Stomach (tissue), 9 donors: ENCODE measurements around the gene DCP1A. TPM values are rescaled to one million over a fixed set of nuclear protein-coding genes. Genes with fewer than 3 reads are reported as not detected.
A peak's percentile ranks its signal among the peaks of the same experiment; 100 is the strongest.

ENCODE experiments used
- DNase-seq, 2 donors: peaks; one replicate each; pipeline versions ENCODE4 v3.0.0 to v3.0.0-alpha.2; 2013 to 2019
- H3K27ac ChIP-seq, 5 donors: fragments of 200-600 bp in 4 of 5; sonication (generic) in 4 of 5; one replicate each; pipeline ENCODE4 v1.5.1; 2013 to 2019; ENCODE audit warnings: mild to moderate bottlenecking in 1 of 5, moderate library complexity in 1 of 5
- H3K27me3 ChIP-seq, 3 donors: fragments of 200-600 bp; sonication (generic); one replicate each; pipeline ENCODE4 v1.5.1; 2017 to 2019; ENCODE audit warnings: mixed run types in 1 of 3
- H3K36me3 ChIP-seq, 4 donors: fragments of 200-600 bp; sonication (generic); 1 replicate in 3 of 4; 2 replicates in 1 of 4; pipeline ENCODE4 v1.5.1; 2016 to 2019
- H3K4me1 ChIP-seq, 4 donors: fragments of 200-600 bp; sonication (generic); one replicate each; pipeline ENCODE4 v1.5.1; 2016 to 2019
- H3K4me3 ChIP-seq, 4 donors: fragments of 200-600 bp; sonication (generic) in 3 of 4; one replicate each; pipeline ENCODE4 v1.5.1; 2016 to 2019; ENCODE audit warnings: mild to moderate bottlenecking in 1 of 4
- H3K9me3 ChIP-seq, 4 donors: fragments of 200-600 bp; sonication (generic); one replicate each; pipeline ENCODE4 v1.5.1; 2016 to 2019
- CTCF ChIP-seq, 7 experiments: fragments of 450-650 bp in 4 of 7; fragments of 200-600 bp in 3 of 7; sonication (generic) in 3 of 7; IDR thresholded peaks; one replicate each; pipeline ENCODE4 v1.5.1; 2016 to 2019; ENCODE audit warnings: antibody characterized with exemption in 7 of 7, control low read depth in 2 of 7, mild to moderate bottlenecking in 1 of 7
- EP300 ChIP-seq: sonication (generic); formaldehyde crosslinking; IDR thresholded peaks from one replicate; pipeline ENCODE4 v1.6.1; 2017; ENCODE audit warnings: antibody characterized with exemption
- POLR2A ChIP-seq, 4 donors: fragments of 450-650 bp; IDR thresholded peaks; one replicate each; pipeline ENCODE4 v1.6.1; 2016; ENCODE audit warnings: antibody characterized with exemption in 4 of 4, control low read depth in 2 of 4, mild to moderate bottlenecking in 1 of 4, moderate library complexity in 1 of 4
- POLR2AphosphoS5 ChIP-seq, 3 donors: sonication (generic); formaldehyde crosslinking; IDR thresholded peaks; one replicate each; pipeline ENCODE4 v1.6.1; 2016; ENCODE audit warnings: antibody characterized with exemption in 3 of 3
- WGBS, 5 donors: extraction: QIAGEN DNeasy Blood & Tissue Kit in 3 of 5; methylation state at CpG; one replicate each; pipeline versions ENCODE4 v1.1.5 to v1.1.7; 2013 to 2018; 5-methylcytosine and 5-hydroxymethylcytosine counted together
- intact Hi-C: fragments of 100-400 bp; cut with DNase I; formaldehyde crosslinking; loops from one replicate; pipeline ENCODE4 v1.15.1; 2023; ENCODE audit warnings: low total_unique reads
- polyA plus RNA-seq, 3 donors: library from polyadenylated mRNA; stranded (reverse); fragments of 200-250 nt; gene quantifications; one replicate each; pipeline ENCODE4 v1.2.3, GENCODE V29; 2013
- total RNA-seq, 5 donors: library from RNA; depleted of rRNA; stranded (reverse); fragments of >200 nt; gene quantifications; one replicate each; pipeline versions ENCODE4 v1.1.0 to v1.2.3, GENCODE V29; 2014 to 2016
- donor health status: healthy with polysubstance abuse.
- donor health status: Bipolar disorder and iron deficiency.
- donor health status: healthy.

Gene DCP1A
- total and polyA plus RNA-seq, 8 donors = 4.5 to 20.6 (median 11.2) TPM

- H3K27me3 ChIP-seq = no peaks in the 10 kb centered on the region
- peak overlapping the region in 4 of 5 donors; percentile 25 to 67 (median 50) for H3K27ac ChIP-seq
- TF ChIP-seq POLR2AphosphoS5 (IDR thresholded peaks at IDR 0.05) = no peak
- no peak for TF ChIP-seq EP300
- no peak for TF ChIP-seq POLR2A (IDR thresholded peaks at IDR 0.05)
- TF ChIP-seq CTCF (IDR thresholded peaks at IDR 0.05) = no peak
- peaks cover 8 to 25% (median 14%) of the 10 kb centered on the region in 4 donors for H3K4me1 ChIP-seq
- WGBS, 5 donors = 81 to 85% (median 83%) methylated on average over 4 of the region's 4 CpGs
- no peaks in the 10 kb centered on the region for H3K36me3 ChIP-seq
- no peak overlapping the region for H3K4me3 ChIP-seq
- intact Hi-C loops = no loop called here
- H3K9me3 ChIP-seq = no peaks in the 10 kb centered on the region
- no peak for DNase-seq
Measured at GRCh38 chr3:53263907-53264306, 83.4 kb downstream of the DCP1A start.

- no peaks in the 10 kb centered on the region for H3K27me3 ChIP-seq
- WGBS, 5 donors = 79 to 94% (median 81%) methylated on average over 5 of the region's 5 CpGs
- no peak overlapping the region for H3K27ac ChIP-seq
- DNase-seq = no peak
- H3K4me3 ChIP-seq = no peak overlapping the region
- peaks cover 8 to 17% (median 13%) of the 10 kb centered on the region in 4 donors for H3K4me1 ChIP-seq
- intact Hi-C loops = no loop called here
- H3K36me3 ChIP-seq = no peaks in the 10 kb centered on the region
- no peak for TF ChIP-seq POLR2A (IDR thresholded peaks at IDR 0.05)
- no peak for TF ChIP-seq EP300
- TF ChIP-seq CTCF (IDR thresholded peaks at IDR 0.05) = no peak
- TF ChIP-seq POLR2AphosphoS5 (IDR thresholded peaks at IDR 0.05) = no peak
- no peaks in the 10 kb centered on the region for H3K9me3 ChIP-seq
Measured at GRCh38 chr3:53261712-53262111, 85.6 kb downstream of the DCP1A start.

GRCh38 chr3:53260286-53260785 lies 87.0 kb downstream of the DCP1A start:
- 58 to 77% (median 65%) methylated on average over 3 to 4 of the region's 4 CpGs for WGBS, 5 donors
- H3K9me3 ChIP-seq = no peaks in the 10 kb centered on the region
- intact Hi-C loops = no loop called here

GRCh38 chr3:53259427-53260259 lies 87.7 kb downstream of the DCP1A start:
- Histone ChIP-seq H3K9me3 (no peaks in the 10 kb centered on the region), H3K36me3 (no peaks in the 10 kb centered on the region), H3K27me3 (no peaks in the 10 kb centered on the region), H3K4me3 (no peak overlapping the region), H3K4me1 (peaks cover 10 to 21% (median 16%) of the 10 kb centered on the region in 4 donors), H3K27ac (no peak overlapping the region)
- WGBS, 5 donors = 67 to 80% (median 73%) methylated on average over 9 of the region's 9 CpGs
- intact Hi-C loops = no loop called here
- no peak for TF ChIP-seq EP300
- TF ChIP-seq POLR2A (IDR thresholded peaks at IDR 0.05) = no peak
- TF ChIP-seq CTCF (IDR thresholded peaks at IDR 0.05) = no peak
- no peak for TF ChIP-seq POLR2AphosphoS5 (IDR thresholded peaks at IDR 0.05)
- DNase-seq = no peak

More at GRCh38 chr3:53260286-53260785, 87.0 kb downstream of the DCP1A start:
- Histone ChIP-seq H3K4me3 (no peak overlapping the region), H3K4me1 (peaks cover 14 to 25% (median 20%) of the 10 kb centered on the region in 4 donors), H3K27me3 (no peaks in the 10 kb centered on the region), H3K36me3 (no peaks in the 10 kb centered on the region), H3K27ac (no peak overlapping the region)
- no peak for TF ChIP-seq CTCF (IDR thresholded peaks at IDR 0.05)
- TF ChIP-seq POLR2AphosphoS5 (IDR thresholded peaks at IDR 0.05) = no peak
- TF ChIP-seq EP300 = no peak
- TF ChIP-seq POLR2A (IDR thresholded peaks at IDR 0.05) = no peak
- DNase-seq = no peak
